Activated CD4-positive, CD25-positive, alpha-beta regulatory T cell treated with anti-CD3 and anti-CD28 coated beads, Interleukin-2, amount 50 U/mL, for 72 hours (primary cell): ENCODE data around the gene FAM89B.
A peak's percentile ranks its signal among the peaks of the same experiment; 100 is the strongest.

Source experiments
- DNase-seq: peaks from one replicate; pipeline ENCODE4 v3.0.0; 2021

The FAM89B gene

GRCh38 chr11:65575568-65576231, 3.4 kb downstream of the FAM89B start, which contains the start of gene EHBP1L1:
Gene EHBP1L1, plus strand, starts transcription at chr11:65576053. Its CDS starts 250 bp downstream, at chr11:65576303.
- DNase-seq, result peak; percentile 74

DNA sequence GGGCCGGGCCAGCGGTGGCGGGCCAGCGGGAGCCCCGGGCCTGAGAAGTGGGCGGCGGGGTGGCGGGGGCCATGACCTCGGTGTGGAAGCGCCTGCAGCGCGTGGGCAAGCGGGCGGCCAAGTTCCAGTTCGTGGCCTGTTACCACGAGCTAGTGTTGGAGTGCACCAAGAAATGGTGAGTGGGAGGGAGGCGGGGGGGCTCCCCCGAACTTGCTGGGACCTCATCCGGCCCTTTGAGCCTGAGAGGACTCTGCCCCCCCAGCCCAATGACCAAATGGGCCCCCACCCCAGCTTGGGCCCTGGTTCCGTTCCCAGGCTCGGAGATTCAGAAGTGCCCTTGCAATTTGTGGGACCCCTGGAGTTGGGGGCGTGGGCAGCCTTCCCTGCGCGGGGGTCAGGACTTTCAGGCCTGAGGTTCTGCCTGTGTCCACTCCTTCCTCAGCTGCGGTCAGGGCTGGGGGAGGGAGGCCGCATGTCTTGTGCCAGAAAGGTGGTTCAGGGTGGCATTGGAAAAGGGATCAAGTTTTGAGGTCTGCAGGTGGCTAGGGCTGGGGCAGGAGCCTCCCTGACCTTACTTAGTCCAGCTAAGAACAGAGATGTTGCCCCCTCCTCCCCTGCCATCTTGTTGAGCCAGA, 4.0 kb downstream of the FAM89B start:
- no peak for DNase-seq

DNA sequence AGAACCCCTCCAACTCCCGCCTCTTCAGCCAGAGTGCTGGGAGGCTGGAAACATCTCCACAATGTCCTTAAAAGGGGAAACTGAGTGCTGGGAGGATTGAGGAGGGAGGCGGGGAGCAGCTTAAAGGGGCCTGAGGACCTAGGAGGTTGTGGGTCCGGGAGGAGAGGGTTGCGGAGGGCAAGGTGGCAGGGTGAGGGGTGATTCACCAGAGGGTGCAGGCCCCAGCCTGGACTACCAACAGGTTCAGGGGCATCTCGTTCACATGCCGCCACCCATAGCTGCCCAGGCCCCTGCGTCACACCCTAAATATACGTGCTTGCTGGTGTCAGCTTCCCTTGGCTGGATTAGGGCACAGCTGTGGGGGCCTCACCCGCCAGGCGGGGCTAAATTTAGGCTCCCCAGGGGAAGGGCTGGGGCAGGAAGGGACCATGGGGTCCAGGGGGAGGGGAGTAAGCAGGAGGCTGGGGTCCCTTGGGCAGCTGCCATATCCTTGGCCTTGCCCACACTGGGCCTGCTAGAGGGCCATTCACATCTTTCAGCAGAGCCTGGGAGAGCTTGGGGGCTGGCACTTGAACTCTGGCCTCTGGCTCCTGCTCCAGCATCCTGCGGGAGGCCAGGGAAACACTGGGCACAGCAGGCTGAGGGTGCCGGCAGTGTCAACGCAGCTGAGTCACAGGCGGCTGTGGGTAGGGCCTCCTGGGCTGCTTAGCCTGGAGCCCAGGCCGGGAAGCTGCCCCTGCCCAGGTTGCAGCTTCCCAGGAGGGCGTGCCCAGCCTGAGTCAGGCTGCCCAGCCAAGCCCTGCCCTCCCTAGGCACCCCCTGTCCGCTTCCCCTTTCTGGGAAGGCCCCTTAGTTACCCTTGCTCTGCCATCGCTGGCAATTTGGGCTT, 4.8 kb downstream of the FAM89B start:
- no peak for DNase-seq

DNA sequence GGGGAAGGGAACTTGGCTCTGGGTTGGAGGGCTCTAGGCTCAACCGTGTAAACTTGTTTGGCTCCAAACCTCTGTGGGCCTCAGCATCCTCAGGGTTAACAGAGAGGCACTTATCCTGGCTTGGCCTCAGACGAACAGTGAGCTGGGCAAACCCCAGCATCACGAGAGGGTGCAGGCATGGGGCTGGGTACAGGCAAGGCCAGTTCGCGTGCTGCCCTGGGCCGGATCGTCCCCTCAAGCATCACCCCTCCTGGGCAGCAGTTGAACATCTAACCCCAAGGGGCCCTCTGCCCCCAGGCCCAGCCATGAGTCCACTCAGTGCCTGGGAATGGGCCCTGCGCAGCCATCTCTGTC, 5.4 kb downstream of the FAM89B start:
- DNase-seq, result no peak

GRCh38 chr11:65578134-65578533, 5.8 kb downstream of the FAM89B start:
- no peak for DNase-seq

GRCh38 chr11:65578667-65579066, 6.3 kb downstream of the FAM89B start:
- no peak for DNase-seq

- DNase-seq, result no peak
These were observed 7.0 kb downstream of the FAM89B start for GRCh38 chr11:65579291-65579690.

DNA sequence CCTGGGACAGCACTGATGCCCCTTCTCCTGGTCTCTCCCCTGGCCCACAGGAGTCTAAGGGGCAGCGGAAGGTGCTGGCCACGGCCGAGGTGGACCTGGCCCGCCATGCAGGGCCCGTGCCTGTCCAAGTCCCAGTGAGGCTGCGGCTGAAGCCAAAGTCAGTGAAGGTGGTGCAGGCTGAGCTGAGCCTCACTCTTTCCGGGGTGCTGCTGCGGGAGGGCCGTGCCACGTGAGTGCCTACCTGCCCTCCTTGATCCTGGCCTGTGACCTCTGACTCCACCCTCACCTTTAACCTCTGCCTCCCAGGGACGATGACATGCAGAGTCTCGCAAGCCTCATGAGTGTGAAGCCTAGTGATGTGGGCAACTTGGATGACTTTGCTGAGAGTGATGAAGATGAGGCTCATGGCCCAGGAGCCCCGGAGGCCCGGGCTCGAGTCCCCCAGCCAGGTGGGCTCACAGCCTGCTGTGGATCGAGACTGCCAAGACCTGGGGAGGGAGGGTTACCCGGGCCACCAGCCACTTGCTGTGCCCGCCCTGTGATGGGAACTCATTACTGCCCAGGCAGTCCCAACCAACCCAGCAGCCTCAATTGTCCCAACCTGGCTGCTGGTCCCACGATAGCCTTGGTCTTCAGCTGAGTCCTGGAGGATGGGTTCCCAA, 7.8 kb downstream of the FAM89B start:
- DNase-seq, result no peak

DNA sequence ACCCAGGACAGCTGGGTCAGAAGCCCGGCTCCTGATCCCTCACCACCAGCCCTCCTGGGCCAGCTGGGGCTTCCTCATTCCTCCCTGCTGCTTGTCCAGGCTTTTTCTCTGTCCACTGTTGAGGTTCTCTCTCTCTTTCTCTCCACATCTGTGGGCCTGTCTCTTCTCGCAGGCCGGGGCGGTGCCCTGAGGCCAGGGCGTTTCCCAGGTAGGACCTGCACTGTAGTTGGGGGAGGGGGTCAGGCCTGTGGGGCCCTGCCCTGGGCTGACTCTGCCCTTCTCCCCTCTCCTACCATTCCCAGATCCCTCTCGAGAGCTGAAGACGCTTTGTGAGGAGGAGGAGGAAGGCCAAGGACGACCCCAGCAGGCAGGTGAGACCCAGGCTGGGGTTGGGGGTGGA, 8.4 kb downstream of the FAM89B start:
- no peak for DNase-seq

GRCh38 chr11:65581928-65582327, 9.6 kb downstream of the FAM89B start:
- DNase-seq, result no peak

GRCh38 chr11:65583589-65583988, 11.3 kb downstream of the FAM89B start:
- DNase-seq, result no peak

- DNase-seq, result no peak
These were observed 11.8 kb downstream of the FAM89B start for GRCh38 chr11:65584106-65584505.

DNA sequence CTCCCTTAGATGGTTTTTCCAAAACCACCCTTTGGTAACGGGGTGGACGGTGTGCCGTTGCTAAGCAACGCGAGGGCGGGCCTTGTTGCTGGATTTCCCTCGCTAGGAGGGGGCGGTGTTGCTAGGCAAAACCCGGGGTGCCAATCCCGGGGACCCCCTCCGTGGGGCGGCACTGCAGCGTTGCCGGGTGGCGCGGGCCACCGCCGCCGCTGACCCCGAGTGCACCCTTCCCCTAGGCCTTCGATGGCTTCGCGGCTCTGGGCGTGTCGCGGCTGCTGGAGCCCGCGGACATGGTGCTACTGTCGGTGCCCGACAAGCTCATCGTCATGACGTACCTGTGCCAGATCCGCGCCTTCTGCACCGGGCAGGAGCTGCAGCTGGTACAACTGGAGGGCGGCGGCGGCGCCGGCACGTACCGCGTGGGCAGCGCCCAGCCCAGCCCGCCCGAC, 12.4 kb downstream of the FAM89B start:
- DNase-seq, result no peak

- no peak for DNase-seq
These were observed 13.3 kb downstream of the FAM89B start for GRCh38 chr11:65585396-65586246.

- no peak for DNase-seq
These were observed 13.9 kb downstream of the FAM89B start for GRCh38 chr11:65586247-65586630.

DNA sequence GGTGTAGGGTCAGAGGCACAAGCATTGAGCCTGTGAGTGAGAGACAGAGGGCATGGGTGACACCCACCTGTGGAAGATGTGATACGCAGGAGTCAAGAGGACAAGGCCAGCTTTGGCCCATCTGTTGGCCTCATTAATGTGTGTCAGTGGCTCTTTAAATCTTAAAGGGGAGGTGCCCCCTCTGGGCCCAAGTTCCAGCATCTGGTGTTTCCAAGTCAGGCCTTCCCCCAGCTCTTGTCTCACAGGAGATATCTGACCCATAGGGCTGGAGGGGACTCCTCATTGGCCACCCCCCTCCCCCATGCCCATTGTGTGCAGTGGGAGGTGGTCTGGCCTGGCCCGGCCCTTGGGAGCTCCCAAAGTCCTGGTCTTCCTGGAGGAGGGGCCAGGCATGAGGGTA, 14.3 kb downstream of the FAM89B start:
- DNase-seq, result no peak

GRCh38 chr11:65588199-65589054, 16.1 kb downstream of the FAM89B start:
- peak; percentile 68 for DNase-seq

DNA sequence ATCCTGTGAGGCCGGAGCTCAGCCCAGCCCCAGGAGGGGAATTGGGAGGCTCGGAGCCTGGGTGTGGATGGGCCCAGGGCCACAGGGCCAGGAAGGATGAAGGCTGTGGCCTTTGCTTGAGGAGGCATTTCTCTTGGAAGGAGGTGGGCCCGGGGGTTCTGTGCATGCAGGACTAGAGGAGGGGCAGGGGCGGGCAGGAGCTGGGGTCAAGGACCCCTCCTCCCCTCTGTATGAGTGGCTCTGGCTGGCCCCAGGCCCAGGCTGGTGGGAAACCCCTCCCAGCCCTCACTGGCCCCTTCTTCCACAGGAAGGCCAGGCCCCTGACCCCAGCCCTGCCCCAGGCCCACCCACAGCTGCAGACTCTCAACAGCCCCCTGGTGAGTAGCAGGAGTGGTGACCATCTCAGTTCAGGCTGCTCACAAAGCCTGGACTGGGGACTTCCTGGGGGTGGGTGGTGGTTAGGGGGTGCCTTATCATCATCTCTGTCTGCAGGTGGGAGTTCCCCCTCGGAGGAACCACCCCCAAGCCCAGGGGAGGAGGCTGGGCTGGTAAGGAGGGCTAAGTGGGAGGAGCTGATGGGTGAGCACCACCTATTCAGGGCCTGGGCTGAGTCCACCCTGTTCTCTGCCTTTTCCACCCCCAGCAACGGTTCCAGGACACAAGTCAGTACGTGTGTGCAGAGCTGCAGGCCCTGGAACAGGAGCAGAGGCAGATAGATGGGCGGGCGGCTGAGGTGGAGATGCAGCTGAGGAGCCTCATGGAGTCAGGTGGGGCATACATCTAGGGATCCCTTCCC, 17.3 kb downstream of the FAM89B start:
- DNase-seq, result no peak

GRCh38 chr11:65590240-65590738, 18.0 kb downstream of the FAM89B start:
- no peak for DNase-seq
